HG03175 (cell line): Measurements from ENCODE around the gene ILF3.
"Not testable (repeated sequence)": the region's sequence is repeated elsewhere in the genome, so short reads cannot be mapped to it uniquely, and the experiment has no call there.

Experiments used
- ATAC-seq: cut with Tn5 transposase; IDR thresholded peaks from one replicate; pipeline ENCODE4 v1.9.1; 2021; ENCODE audit warnings: mild to moderate bottlenecking, moderate library complexity; ENCODE audit not compliant: unreplicated experiment

Gene ILF3

GRCh38 chr19:10671922-10672321 lies 17.8 kb downstream of the ILF3 start:
- not testable (repeated sequence) for ATAC-seq

DNA sequence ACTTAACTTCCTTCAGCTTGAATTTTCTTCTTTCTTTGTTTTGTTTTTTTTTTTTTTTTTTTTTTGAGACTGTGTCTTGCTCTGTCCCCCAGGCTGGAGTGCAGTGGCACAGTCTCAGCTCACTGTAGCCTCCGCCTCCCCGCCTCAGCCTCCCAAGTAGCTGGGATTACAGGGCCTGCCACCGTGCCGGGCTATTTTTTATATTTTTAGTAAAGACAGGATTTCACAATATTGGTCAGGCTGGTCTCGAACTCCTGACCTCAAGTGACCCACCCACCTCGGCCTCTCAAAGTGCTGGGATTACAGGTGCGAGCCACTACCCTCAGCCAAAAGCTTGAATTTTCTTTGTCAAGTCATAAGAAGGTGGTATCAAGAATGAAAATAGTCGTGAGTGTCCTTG lies 21.1 kb downstream of the ILF3 start:
- ATAC-seq = not testable (repeated sequence)

DNA sequence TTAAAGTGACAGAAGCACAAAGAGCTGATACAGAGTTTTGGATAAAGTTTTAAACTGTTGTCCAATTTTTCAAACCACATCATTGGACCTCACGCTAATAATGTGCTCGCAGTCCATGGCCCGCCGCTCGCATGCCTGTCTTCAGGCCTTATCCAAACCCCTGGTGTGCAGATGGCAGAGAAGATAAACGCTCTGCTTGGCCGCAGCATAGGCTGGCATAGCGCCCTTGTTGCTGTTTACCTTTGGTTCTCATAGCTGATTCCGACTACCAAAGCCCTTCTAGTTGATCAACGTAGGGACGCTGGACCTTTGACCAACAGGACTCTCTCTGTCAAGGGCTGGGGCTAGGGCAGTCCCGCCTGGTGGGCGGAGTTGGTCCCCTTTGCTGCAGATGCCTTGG lies 23.6 kb downstream of the ILF3 start:
- ATAC-seq = no peak

GRCh38 chr19:10678813-10679212 lies 24.7 kb downstream of the ILF3 start:
- no peak for ATAC-seq

- no peak for ATAC-seq
Observed at GRCh38 chr19:10679743-10680142, 25.6 kb downstream of the ILF3 start.

DNA sequence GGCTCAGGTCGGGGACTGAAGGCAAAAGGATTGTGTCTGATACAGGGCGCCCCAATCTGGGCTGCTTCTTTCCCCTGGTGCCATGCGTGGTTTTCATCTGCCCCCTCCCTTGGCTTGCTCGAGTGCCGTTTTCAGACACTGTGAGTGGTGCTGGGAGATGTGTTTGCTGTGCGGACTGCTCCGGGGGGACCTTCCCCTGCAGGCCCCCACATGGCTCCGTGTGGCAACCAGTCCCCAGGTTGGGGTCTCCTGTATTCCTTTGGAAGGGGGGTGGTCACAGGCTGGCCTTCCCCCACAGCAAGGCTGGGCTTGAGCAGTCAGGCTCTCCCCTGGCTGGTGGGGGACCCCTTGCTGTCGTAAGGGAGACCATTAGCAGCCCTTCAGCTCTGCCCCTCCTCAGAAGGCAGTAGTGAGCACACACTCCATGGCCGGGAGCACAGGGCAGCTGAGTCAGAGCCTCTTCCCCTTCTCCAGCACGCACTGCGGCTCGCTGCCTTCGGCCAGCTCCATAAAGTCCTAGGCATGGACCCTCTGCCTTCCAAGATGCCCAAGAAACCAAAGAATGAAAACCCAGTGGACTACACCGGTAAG lies 26.5 kb downstream of the ILF3 start:
- ATAC-seq = no peak

- no peak for ATAC-seq
Observed at GRCh38 chr19:10681658-10682057, 27.5 kb downstream of the ILF3 start.

DNA sequence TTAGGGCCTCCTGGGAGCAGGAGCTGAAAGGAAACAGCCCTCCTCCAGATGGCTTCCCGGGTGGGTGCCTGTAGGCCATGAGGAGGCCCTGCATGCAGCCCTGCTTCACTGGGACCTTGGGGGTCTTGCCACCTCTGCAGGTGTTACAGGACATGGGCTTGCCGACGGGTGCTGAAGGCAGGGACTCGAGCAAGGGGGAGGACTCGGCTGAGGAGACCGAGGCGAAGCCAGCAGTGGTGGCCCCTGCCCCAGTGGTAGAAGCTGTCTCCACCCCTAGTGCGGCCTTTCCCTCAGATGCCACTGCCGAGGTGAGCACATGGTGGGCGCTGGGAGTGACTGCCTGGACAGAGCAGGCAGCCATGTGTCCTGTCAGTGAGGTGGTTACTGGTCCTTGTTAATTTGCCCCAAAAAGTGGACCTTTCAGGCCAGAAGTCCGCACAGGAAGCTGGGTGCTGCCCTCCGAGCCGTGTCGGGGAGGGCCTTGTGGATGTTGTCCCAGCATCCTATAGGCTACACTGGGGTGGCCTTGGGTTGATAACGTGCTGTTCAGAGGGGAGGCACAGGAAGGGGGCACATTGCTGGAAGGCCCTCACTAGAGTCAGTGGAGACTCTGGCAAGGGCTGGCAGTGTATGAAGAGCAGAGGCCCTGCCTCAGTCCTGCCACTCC lies 28.4 kb downstream of the ILF3 start:
- ATAC-seq = no peak

DNA sequence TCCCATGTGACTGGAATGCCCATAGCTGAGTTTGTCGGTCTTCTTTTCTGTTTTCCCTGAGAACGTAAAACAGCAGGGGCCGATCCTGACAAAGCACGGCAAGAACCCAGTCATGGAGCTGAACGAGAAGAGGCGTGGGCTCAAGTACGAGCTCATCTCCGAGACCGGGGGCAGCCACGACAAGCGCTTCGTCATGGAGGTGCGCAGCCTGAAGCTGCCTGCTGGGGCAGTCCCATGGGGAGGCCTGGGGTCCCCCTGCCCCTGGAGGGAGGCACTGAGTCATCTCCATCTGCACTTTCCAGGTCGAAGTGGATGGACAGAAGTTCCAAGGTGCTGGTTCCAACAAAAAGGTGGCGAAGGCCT lies 28.9 kb downstream of the ILF3 start:
- ATAC-seq = no peak

GRCh38 chr19:10683582-10683981 lies 29.4 kb downstream of the ILF3 start:
- ATAC-seq = no peak

DNA sequence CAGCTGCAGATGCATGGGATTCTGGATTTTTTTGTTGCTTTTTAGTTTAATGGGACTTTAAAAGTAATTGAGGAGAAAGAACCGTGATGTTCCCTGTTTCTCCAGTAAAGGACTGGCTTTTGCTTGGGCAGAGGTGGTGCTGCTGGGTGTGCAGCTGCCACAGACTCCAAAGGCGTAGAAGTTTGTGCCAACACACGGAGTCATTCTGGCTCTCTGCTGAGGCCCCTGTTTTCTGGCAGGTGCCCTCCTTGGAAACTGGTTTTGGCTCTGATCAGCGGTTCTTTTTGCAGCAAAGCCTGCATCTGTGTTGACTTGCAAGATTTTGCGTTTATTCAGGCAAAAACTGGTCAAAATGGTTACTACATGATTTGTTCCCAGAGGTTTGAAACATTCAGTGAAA lies 31.1 kb downstream of the ILF3 start:
- no peak for ATAC-seq

GRCh38 chr19:10686193-10686592 lies 32.0 kb downstream of the ILF3 start:
- no peak for ATAC-seq

GRCh38 chr19:10686661-10687517 lies 32.7 kb downstream of the ILF3 start:
- ATAC-seq = no peak

DNA sequence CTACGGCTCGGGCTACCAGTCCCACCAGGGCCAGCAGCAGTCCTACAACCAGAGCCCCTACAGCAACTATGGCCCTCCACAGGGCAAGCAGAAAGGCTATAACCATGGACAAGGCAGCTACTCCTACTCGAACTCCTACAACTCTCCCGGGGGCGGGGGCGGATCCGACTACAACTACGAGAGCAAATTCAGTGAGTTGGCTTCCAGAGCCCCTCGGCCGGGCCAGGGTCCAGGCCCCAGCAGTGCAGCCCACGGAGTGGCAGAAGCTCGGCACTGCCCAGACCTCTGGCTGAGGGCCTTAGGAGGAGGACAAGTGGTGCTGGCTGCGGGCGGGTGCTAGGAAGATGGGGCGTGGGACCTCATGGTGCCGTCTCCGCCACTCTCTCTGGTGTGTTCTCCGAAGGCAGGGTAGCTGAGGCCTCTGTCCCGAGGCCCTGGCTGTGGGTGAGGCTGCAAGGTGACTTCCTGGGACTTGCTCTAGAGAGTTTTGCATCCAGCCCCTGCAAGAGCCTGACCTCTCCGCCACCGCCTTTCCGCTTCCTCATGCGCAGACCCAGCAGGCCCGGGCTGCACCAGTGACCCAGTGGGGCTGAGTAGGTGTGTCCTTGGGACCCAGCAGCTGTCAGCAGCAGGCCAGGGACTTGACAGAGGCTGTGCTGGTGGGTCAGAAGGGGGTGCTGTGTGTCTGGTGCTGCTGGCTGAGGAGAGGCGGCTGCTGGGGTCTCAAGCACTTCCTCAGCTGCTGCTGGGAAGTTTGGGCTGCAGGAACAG lies 33.6 kb downstream of the ILF3 start:
- ATAC-seq = no peak

GRCh38 chr19:10688545-10689280 lies 34.6 kb downstream of the ILF3 start:
- no peak for ATAC-seq

GRCh38 chr19:10690341-10690781 lies 36.2 kb downstream of the ILF3 start:
- no peak for ATAC-seq

GRCh38 chr19:10691178-10691881 lies 37.2 kb downstream of the ILF3 start:
- no peak for ATAC-seq

- no peak for ATAC-seq
Observed at GRCh38 chr19:10691883-10692282, 37.7 kb downstream of the ILF3 start.

DNA sequence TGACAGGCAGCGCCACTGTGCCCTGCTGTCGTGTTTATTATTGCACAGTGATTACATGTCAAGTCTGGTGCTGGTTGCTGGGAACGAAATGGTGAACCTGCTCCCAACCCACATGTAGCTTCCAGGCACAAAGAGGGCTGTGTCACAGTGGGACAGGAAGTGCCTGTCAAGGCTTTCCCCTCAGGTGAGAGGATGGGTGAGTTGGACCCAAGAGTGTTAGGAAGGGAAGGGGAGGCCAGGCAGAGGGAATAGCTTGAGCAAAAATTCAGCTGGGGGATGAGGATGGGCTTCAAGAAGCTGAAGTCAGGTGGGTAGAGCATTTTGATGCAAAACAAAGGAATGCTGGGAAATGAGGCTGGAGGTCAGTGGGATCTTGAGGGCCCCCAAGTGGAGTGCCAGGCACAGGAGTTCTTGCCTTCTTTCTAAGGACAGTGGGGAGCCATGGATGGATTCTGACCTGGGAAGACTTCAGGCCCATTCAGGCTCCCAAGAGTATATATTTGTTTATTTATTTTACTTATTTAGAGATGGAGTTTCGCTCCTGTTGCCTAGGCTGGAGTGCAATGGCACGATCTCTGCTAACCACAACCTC lies 38.6 kb downstream of the ILF3 start:
- ATAC-seq = no peak
